ENCODE measurements around the gene FTL. TPM values are rescaled to one million over a fixed set of nuclear protein-coding genes. Genes with fewer than 3 reads are reported as not detected.

Gene FTL
- total RNA-seq, 1 donor from 2014 or later: 989 TPM

DNA sequence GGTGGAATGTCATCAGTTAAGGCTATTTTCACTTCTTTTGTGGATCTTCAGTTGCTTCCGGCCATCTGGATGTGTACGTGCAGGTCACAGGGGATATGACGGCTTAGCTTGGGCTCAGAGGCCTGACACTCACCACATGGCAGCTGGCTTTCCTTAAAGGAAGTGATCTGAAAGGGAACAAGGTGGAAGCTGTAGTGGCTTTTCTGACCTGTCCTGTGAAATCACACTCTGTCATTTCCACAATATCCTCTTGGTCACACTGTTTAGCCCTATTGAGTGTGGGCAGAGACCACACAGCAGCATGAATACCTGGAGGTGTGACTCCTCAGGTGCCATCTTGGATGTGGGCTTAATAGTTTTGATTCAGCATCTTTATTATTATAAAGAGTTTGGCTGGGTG lies 14.9 kb upstream of the FTL start:
- Histone ChIP-seq H3K27me3 (no peaks in the 10 kb centered on the region), H2AFZ (replicated peaks) (no peak overlapping the region), H3K4me3 (no peak overlapping the region), H3K9me3 (ENCODE audit: low read depth) (no peaks in the 10 kb centered on the region), H3K36me3 (no peaks in the 10 kb centered on the region), H3K27ac (no peak overlapping the region), H3K9ac (no peak overlapping the region), H3K4me1 (no peaks in the 10 kb centered on the region), H3K4me2 (no peak overlapping the region), H3K79me2 (ENCODE audit: low read depth) (peaks cover 3% of the 10 kb centered on the region), H3F3A (ENCODE audit: low read depth) (peaks cover 6% of the 10 kb centered on the region), H4K20me1 (ENCODE audit: low read depth) (no peaks in the 10 kb centered on the region)
- Mint-ChIP-seq H3K9me3 (peaks cover 4% of the 10 kb centered on the region), H3K36me3 (no peaks in the 10 kb centered on the region), H3K4me1 (peaks cover 3% of the 10 kb centered on the region), H3K27ac (no peak overlapping the region), H3K4me3 (no peak overlapping the region), H3K27me3 (ENCODE audit: insufficient read depth, low read depth) (peaks cover 7% of the 10 kb centered on the region)
- DNase-seq (ENCODE audit: low spot score): no peak
- TF ChIP-seq, protein P1, sequence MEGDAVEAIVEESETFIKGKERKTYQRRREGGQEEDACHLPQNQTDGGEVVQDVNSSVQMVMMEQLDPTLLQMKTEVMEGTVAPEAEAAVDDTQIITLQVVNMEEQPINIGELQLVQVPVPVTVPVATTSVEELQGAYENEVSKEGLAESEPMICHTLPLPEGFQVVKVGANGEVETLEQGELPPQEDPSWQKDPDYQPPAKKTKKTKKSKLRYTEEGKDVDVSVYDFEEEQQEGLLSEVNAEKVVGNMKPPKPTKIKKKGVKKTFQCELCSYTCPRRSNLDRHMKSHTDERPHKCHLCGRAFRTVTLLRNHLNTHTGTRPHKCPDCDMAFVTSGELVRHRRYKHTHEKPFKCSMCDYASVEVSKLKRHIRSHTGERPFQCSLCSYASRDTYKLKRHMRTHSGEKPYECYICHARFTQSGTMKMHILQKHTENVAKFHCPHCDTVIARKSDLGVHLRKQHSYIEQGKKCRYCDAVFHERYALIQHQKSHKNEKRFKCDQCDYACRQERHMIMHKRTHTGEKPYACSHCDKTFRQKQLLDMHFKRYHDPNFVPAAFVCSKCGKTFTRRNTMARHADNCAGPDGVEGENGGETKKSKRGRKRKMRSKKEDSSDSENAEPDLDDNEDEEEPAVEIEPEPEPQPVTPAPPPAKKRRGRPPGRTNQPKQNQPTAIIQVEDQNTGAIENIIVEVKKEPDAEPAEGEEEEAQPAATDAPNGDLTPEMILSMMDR (IDR thresholded peaks at IDR 0.05): no peak
- TF ChIP-seq EZH2 (IDR thresholded peaks at IDR 0.05) (no peak), EZH2phosphoT487 (IDR thresholded peaks at IDR 0.05) (no peak)

DNA sequence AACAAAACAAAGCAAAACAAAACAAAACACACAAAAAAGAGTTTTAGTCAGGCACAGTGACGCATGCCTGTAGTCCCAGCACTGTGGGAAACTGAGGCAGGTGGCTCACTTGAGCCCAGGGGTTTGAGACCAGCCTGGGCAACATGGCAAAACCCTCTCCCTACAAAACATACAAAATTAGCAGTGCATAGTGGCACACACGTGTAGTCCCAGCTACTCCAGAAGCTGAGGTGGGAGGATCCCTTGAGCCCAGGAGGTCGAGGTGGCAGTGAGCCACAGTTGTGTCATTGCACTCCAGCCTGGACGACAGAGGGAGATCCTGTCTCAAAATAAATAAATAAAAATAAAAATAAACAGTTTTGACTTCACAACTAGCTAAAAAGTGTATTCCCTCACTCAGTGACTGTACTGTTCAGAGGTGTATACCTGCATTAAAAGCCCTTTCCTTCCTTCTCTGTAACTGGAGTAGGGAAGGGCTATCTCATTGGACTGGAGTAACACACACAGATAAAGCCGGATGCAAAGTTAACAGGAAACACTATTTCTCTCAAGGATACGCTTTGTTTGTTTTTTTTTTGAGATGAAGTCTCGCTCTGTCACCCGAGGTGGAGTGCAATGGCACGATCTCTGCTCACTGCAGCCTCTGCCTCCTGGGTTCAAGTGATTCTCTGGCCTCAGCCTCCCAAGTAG lies 14.1 kb upstream of the FTL start:
- Histone ChIP-seq H3F3A (ENCODE audit: low read depth) (peaks cover 6% of the 10 kb centered on the region), H3K9me3 (ENCODE audit: low read depth) (no peaks in the 10 kb centered on the region), H3K79me2 (ENCODE audit: low read depth) (peaks cover 12% of the 10 kb centered on the region), H3K36me3 (no peaks in the 10 kb centered on the region), H3K4me1 (peaks cover 7% of the 10 kb centered on the region), H3K27ac (no peak overlapping the region), H2AFZ (replicated peaks) (no peak overlapping the region), H3K4me2 (no peak overlapping the region), H3K9ac (no peak overlapping the region), H3K27me3 (no peaks in the 10 kb centered on the region), H3K4me3 (no peak overlapping the region), H4K20me1 (ENCODE audit: low read depth) (no peaks in the 10 kb centered on the region)
- Mint-ChIP-seq H3K27ac (no peak overlapping the region), H3K27me3 (ENCODE audit: insufficient read depth, low read depth) (peaks cover 8% of the 10 kb centered on the region), H3K4me3 (no peak overlapping the region), H3K36me3 (no peaks in the 10 kb centered on the region), H3K9me3 (peaks cover 4% of the 10 kb centered on the region), H3K4me1 (peaks cover 8% of the 10 kb centered on the region)
- no peak for TF ChIP-seq EZH2 (IDR thresholded peaks at IDR 0.05)
- TF ChIP-seq, protein P1 (IDR thresholded peaks at IDR 0.05): no peak
- TF ChIP-seq EZH2phosphoT487 (IDR thresholded peaks at IDR 0.05): no peak
- DNase-seq (ENCODE audit: low spot score): no peak

DNA sequence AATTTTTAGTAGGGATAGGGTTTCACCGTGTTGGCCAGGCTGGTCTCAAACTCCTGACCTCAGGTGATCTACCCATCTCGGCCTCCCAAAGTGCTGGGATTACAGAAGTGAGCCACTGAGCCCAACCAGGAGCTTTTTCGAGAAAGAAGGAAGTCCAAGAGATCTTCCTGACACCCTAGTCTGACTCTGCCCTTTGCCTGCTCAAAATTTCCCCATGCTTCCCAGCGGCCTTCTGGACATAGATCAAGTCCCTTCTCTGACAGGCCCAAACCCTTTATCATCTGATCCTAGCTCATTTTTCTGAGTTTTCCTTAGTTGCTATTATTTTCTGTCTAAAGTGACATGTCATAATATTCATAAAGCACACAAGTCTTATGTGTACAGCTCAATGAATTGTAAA lies 12.0 kb upstream of the FTL start:
- Histone ChIP-seq H3K9me3 (ENCODE audit: low read depth) (no peaks in the 10 kb centered on the region), H3K27me3 (no peaks in the 10 kb centered on the region), H3K4me1 (peaks cover 8% of the 10 kb centered on the region), H3K9ac (no peak overlapping the region), H3F3A (ENCODE audit: low read depth) (peaks cover 6% of the 10 kb centered on the region), H4K20me1 (ENCODE audit: low read depth) (no peaks in the 10 kb centered on the region), H3K27ac (no peak overlapping the region), H2AFZ (replicated peaks) (no peak overlapping the region), H3K4me2 (no peak overlapping the region), H3K36me3 (peaks cover 3% of the 10 kb centered on the region), H3K4me3 (no peak overlapping the region), H3K79me2 (ENCODE audit: low read depth) (peaks cover 24% of the 10 kb centered on the region)
- H3K9me3 Mint-ChIP-seq: peaks cover 2% of the 10 kb centered on the region
- H3K4me3 Mint-ChIP-seq: no peak overlapping the region
- no peak for DNase-seq (ENCODE audit: low spot score)
- peaks cover 5% of the 10 kb centered on the region for H3K27me3 Mint-ChIP-seq (ENCODE audit: insufficient read depth, low read depth)
- H3K36me3 Mint-ChIP-seq: peaks cover 9% of the 10 kb centered on the region
- TF ChIP-seq EZH2 (IDR thresholded peaks at IDR 0.05): no peak
- no peak for TF ChIP-seq EZH2phosphoT487 (IDR thresholded peaks at IDR 0.05)
- TF ChIP-seq, protein P1 (IDR thresholded peaks at IDR 0.05): no peak
- no peak overlapping the region for H3K27ac Mint-ChIP-seq
- H3K4me1 Mint-ChIP-seq: peaks cover 10% of the 10 kb centered on the region

Measured in neural progenitor cell (in vitro differentiated cells).